Stimulated activated CD4-positive, alpha-beta T cell treated with anti-CD3 and anti-CD28 coated beads, Interleukin-4, amount 100 ng/mL, for 48 hours (primary cell): ENCODE measurements around the gene MISP.

Source experiments
- DNase-seq, 2 donors: peaks; one replicate each; pipeline ENCODE4 v3.0.0-alpha.2; 2020; ENCODE audit warnings: low read depth in 2 of 2

The MISP gene

GRCh38 chr19:772730-773436, 22.0 kb downstream of the MISP start:
- no peak for DNase-seq

- no peak for DNase-seq
Measured at GRCh38 chr19:776549-776948, 25.6 kb downstream of the MISP start.

- DNase-seq, result no peak
Measured at GRCh38 chr19:778910-779653, 28.2 kb downstream of the MISP start.

- no peak for DNase-seq
Measured at GRCh38 chr19:780935-781334, 30.0 kb downstream of the MISP start.

- DNase-seq, result no peak
Measured at GRCh38 chr19:781800-782184, 30.9 kb downstream of the MISP start.

- DNase-seq, result no peak
Measured at GRCh38 chr19:782185-782877, 31.4 kb downstream of the MISP start.

GRCh38 chr19:782878-783668, 32.2 kb downstream of the MISP start:
- DNase-seq, result no peak

GRCh38 chr19:784541-784940, 33.6 kb downstream of the MISP start:
- DNase-seq, result no peak

GRCh38 chr19:787536-787935, 36.6 kb downstream of the MISP start:
- DNase-seq, result no peak

- no peak for DNase-seq
Measured at GRCh38 chr19:788686-788982, 37.7 kb downstream of the MISP start.

- no peak for DNase-seq
Measured at GRCh38 chr19:788983-789700, 38.2 kb downstream of the MISP start.

- no peak for DNase-seq
Measured at GRCh38 chr19:789701-790060, 38.8 kb downstream of the MISP start.

- no peak for DNase-seq
Measured at GRCh38 chr19:791007-791566, 40.2 kb downstream of the MISP start.

GRCh38 chr19:791567-792305, 40.8 kb downstream of the MISP start:
- no peak for DNase-seq

GRCh38 chr19:792306-792885, 41.5 kb downstream of the MISP start:
- no peak for DNase-seq

GRCh38 chr19:793806-794205, 42.9 kb downstream of the MISP start:
- no peak for DNase-seq

- no peak for DNase-seq
Measured at GRCh38 chr19:795073-795611, 44.2 kb downstream of the MISP start.

GRCh38 chr19:795691-796581, 45.0 kb downstream of the MISP start:
- no peak for DNase-seq
